Fibroblast of lung (primary cell): ENCODE measurements around the gene WDR4. TPM values are rescaled to one million over a fixed set of nuclear protein-coding genes. Genes with fewer than 3 reads are reported as not detected.

Source experiments
- DNase-seq, 2 donors: peaks; one replicate each; pipeline versions ENCODE4 v3.0.0 to v3.0.0-alpha.2; 2010; ENCODE audit warnings: low read depth in 2 of 2
- H2AFZ ChIP-seq: 2 replicates; pipeline ENCODE4 v1.5.1; 2012; ENCODE audit warnings: low read length, control low read depth, inconsistent platforms
- H3K27ac ChIP-seq: 2 replicates; pipeline ENCODE4 v1.5.1; 2011; ENCODE audit warnings: low read length, control low read depth; ENCODE audit not compliant: insufficient read depth
- H3K27me3 ChIP-seq: 2 replicates; pipeline ENCODE4 v1.5.1; 2011; ENCODE audit warnings: mild to moderate bottlenecking, low read length; ENCODE audit not compliant: control insufficient read depth, insufficient read depth
- H3K36me3 ChIP-seq: 2 replicates; pipeline ENCODE4 v1.5.1; 2011; ENCODE audit warnings: low read length; ENCODE audit not compliant: control insufficient read depth, insufficient read depth
- H3K4me1 ChIP-seq: 2 replicates; pipeline ENCODE4 v1.5.1; 2011; ENCODE audit warnings: low read length; ENCODE audit not compliant: control insufficient read depth, insufficient read depth; ENCODE audit errors: extremely low read depth
- H3K4me2 ChIP-seq: 2 replicates; pipeline ENCODE4 v1.5.1; 2011; ENCODE audit warnings: low read length, control low read depth; ENCODE audit not compliant: insufficient read depth; ENCODE audit errors: extremely low read depth
- H3K4me3 ChIP-seq, 4 experiments: fragments of 200-600 bp in 1 of 4; sonication (generic) in 1 of 4; replicated peaks in 1 of 4; 2 replicates each; pipeline ENCODE4 v1.5.1; 2011 to 2016; ENCODE audit warnings: low read length in 4 of 4, low read depth in 3 of 4, mild to moderate bottlenecking in 3 of 4, control low read depth in 2 of 4, inconsistent platforms in 1 of 4, mixed read lengths in 1 of 4; ENCODE audit not compliant: insufficient read depth in 1 of 4; ENCODE audit errors: control extremely low read depth in 1 of 4
- H3K79me2 ChIP-seq: 2 replicates; pipeline ENCODE4 v1.5.1; 2012; ENCODE audit warnings: mild to moderate bottlenecking, low read length, inconsistent platforms; ENCODE audit not compliant: control insufficient read depth, insufficient read depth
- H3K9ac ChIP-seq: 2 replicates; pipeline ENCODE4 v1.5.1; 2011; ENCODE audit warnings: mild to moderate bottlenecking, low read length, control low read depth; ENCODE audit not compliant: insufficient read depth
- H3K9me3 ChIP-seq: 2 replicates; pipeline ENCODE4 v1.5.1; 2012; ENCODE audit warnings: low read depth, low read length; ENCODE audit not compliant: control insufficient read depth, insufficient read depth
- H4K20me1 ChIP-seq: 2 replicates; pipeline ENCODE4 v1.5.1; 2011; ENCODE audit warnings: low read length; ENCODE audit not compliant: control insufficient read depth, insufficient read depth; ENCODE audit errors: extremely low read depth
- EZH2 ChIP-seq: IDR thresholded peaks from 2 replicates; pipeline ENCODE4 v1.5.1; 2012; ENCODE audit warnings: low read length, control low read depth, mild to moderate bottlenecking; ENCODE audit errors: missing control alignments
- polyA plus RNA-seq, 2 donors: library from polyadenylated mRNA; depleted of rRNA in 1 of 2; stranded (reverse) in 1 of 2; unstranded in 1 of 2; fragments of >200 nt; gene quantifications; 2 replicates each; pipeline ENCODE4 v1.2.1, GENCODE V29; 2011 to 2012; ENCODE audit warnings: missing spikeins in 1 of 2
- total RNA-seq: library from RNA; depleted of rRNA; stranded (reverse); fragments of >200 nt; gene quantifications from 2 replicates; pipeline ENCODE4 v1.2.1, GENCODE V29; 2014
- TF ChIP-seq, protein P1 (sequence below), 2 donors: IDR thresholded peaks in 1 of 2; conservative IDR thresholded peaks in 1 of 2; 1 replicate in 1 of 2; 2 replicates in 1 of 2; pipeline ENCODE4 v1.5.1; 2011 to 2012; ENCODE audit warnings: low read length in 2 of 2, control low read depth in 1 of 2, inconsistent platforms in 1 of 2, low read depth in 1 of 2, mild to moderate bottlenecking in 1 of 2

Gene WDR4
- total and polyA plus RNA-seq, 2 donors (not counting 1 experiment from before 2014, with no cell fraction given) = 8.2 to 10.2 TPM

DNA sequence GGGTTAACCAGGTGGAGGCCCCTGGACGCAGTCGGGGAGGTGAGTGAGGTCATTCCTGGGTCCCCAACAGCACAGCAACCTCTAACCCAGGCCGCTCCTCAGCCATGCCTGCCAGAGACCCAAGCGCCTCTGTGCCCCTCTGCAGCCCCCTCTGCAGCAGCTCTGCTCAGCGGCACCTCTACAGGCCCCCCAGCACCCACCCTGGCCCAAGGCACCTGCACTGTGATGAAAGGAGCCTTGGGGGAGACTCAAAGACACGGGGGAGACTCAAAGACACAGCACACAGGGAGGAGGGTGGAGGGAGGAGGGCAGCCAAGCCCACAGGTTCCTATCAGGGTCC lies 19.5 kb downstream of the WDR4 start:
- no peaks in the 10 kb centered on the region for H3K9me3 ChIP-seq
- DNase-seq = no peak
- H3K9ac ChIP-seq = no peak overlapping the region
- H3K4me1 ChIP-seq = no peaks in the 10 kb centered on the region
- TF ChIP-seq, protein P1, sequence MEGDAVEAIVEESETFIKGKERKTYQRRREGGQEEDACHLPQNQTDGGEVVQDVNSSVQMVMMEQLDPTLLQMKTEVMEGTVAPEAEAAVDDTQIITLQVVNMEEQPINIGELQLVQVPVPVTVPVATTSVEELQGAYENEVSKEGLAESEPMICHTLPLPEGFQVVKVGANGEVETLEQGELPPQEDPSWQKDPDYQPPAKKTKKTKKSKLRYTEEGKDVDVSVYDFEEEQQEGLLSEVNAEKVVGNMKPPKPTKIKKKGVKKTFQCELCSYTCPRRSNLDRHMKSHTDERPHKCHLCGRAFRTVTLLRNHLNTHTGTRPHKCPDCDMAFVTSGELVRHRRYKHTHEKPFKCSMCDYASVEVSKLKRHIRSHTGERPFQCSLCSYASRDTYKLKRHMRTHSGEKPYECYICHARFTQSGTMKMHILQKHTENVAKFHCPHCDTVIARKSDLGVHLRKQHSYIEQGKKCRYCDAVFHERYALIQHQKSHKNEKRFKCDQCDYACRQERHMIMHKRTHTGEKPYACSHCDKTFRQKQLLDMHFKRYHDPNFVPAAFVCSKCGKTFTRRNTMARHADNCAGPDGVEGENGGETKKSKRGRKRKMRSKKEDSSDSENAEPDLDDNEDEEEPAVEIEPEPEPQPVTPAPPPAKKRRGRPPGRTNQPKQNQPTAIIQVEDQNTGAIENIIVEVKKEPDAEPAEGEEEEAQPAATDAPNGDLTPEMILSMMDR (conservative IDR thresholded peaks at IDR 0.05 in 1 of 2, IDR thresholded peaks at IDR 0.05 in 1 of 2; ENCODE audit: low read depth in 1 of 2, low read length in 2 of 2) = no peak
- no peak for TF ChIP-seq EZH2
- no peaks in the 10 kb centered on the region for H3K27me3 ChIP-seq
- peaks cover 33% of the 10 kb centered on the region for H3K36me3 ChIP-seq
- no peak overlapping the region for H3K4me2 ChIP-seq
- no peak overlapping the region for H3K27ac ChIP-seq
- no peak overlapping the region for H3K4me3 ChIP-seq
- H3K79me2 ChIP-seq = peaks cover 18% of the 10 kb centered on the region
- H4K20me1 ChIP-seq = no peaks in the 10 kb centered on the region
- H2AFZ ChIP-seq = no peak overlapping the region

DNA sequence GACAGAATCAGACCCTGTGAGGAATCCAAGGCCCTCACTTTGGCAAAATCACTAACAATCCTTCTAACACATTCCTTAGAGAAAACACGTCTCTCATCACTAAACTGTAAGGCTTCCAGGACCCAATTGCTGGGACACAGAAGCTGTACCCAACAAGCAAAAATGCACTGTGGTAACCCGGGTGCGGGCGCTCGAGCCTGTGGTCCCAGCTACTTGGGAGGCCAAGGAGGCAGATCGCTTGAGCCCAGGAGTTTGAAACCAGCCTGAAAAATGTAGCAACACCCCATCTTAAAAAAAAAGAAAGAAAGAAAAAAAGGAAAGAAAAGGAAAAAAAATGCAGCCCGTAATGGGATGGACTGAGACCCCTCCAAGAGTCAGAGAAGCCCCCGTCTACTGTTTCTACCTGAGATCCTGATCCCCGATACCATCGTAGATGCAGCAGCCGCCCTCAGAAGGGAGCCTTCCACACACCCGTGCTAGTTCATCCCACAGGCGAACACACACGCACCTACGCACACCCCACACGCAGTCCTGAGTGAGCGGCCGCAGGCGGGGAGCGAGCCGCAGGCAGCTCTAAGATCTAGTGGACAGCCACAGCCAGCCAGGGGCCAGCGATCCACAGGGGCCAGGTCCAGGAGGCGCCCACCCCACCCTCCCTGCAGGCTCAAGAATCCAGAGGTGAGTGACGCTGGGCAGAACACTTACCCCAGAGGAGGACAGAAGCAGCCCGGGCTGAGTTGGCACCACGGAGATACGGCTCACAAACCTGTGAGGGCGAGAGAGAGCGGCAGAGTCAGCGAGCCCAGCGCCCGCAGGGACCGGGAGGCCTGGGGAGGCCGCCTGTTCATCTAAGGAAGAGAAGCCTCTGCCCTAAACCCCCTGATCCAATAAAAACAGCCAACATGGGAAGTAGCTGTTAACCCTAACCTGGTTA lies 20.1 kb downstream of the WDR4 start:
- Histone ChIP-seq H3K9ac (no peak overlapping the region), H3K27me3 (no peaks in the 10 kb centered on the region), H3K27ac (no peak overlapping the region), H3K9me3 (no peaks in the 10 kb centered on the region), H3K4me3 (no peak overlapping the region), H3K4me1 (no peaks in the 10 kb centered on the region), H2AFZ (no peak overlapping the region), H3K4me2 (no peak overlapping the region), H3K79me2 (peaks cover 11% of the 10 kb centered on the region), H4K20me1 (no peaks in the 10 kb centered on the region), H3K36me3 (peaks cover 34% of the 10 kb centered on the region)
- no peak for DNase-seq
- TF ChIP-seq, protein P1 (conservative IDR thresholded peaks at IDR 0.05 in 1 of 2, IDR thresholded peaks at IDR 0.05 in 1 of 2; ENCODE audit: low read depth in 1 of 2, low read length in 2 of 2) = no peak
- no peak for TF ChIP-seq EZH2

DNA sequence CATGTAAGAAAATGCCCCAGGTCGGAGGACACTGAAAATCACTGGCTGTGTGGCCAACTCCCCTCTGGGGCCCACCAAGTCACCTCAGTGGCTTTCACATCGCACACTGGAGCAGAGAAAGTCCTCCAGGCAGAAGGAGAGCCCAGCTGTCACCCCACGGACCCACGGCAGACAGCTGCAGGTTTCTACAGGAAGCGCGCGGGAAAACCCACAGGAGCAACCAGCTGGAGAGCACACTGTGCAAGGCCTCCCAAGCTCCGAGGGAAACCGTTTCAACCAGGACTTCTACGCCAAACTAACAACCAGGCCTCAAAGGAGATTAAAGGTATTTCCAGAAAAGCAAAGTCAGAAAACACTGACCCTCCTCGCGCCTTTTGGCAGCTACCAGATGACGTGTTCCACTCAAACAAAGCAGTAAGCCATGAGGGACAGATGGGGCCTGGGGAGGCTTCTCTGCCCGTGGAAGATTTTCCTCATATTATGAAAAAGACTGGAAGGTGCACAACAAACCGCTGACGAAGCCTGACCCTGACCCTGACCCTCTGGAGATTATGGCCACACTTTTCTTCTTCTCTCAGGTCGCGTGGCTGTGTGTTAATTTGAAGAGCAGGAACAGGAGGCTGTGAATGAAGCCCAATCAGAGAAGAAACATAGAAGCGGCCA lies 21.0 kb downstream of the WDR4 start:
- Histone ChIP-seq H3K9ac (no peak overlapping the region), H3K4me2 (no peak overlapping the region), H3K9me3 (no peaks in the 10 kb centered on the region), H3K4me3 (no peak overlapping the region), H3K4me1 (no peaks in the 10 kb centered on the region), H3K27ac (no peak overlapping the region), H4K20me1 (no peaks in the 10 kb centered on the region), H3K27me3 (no peaks in the 10 kb centered on the region), H2AFZ (no peak overlapping the region), H3K36me3 (peaks cover 40% of the 10 kb centered on the region), H3K79me2 (peaks cover 6% of the 10 kb centered on the region)
- no peak for DNase-seq
- TF ChIP-seq, protein P1 (conservative IDR thresholded peaks at IDR 0.05 in 1 of 2, IDR thresholded peaks at IDR 0.05 in 1 of 2; ENCODE audit: low read depth in 1 of 2, low read length in 2 of 2) = no peak
- TF ChIP-seq EZH2 = no peak
